ENCODE results near the gene AGRN.

- TF ChIP-seq CTCF (IDR thresholded peaks at IDR 0.05) (no peak), POLR2AphosphoS5 (IDR thresholded peaks at IDR 0.05) (no peak), EP300 (IDR thresholded peaks at IDR 0.05) (no peak)
Measured at GRCh38 chr1:1073743-1074587, 54.0 kb downstream of the AGRN start, which contains the start of gene RNF223.

All from esophagus muscularis mucosa (tissue), 4 donors.